Measurements from ENCODE around the gene HMGN2.
A peak's percentile ranks its signal among the peaks of the same experiment; 100 is the strongest.
"Not testable (repeated sequence)": the region's sequence is repeated elsewhere in the genome, so short reads cannot be mapped to it uniquely, and the experiment has no call there.

HMGN2 gene

GRCh38 chr1:26477446-26478152 lies 5.4 kb downstream of the HMGN2 start:
- DNase-seq = peak; percentile 45

GRCh38 chr1:26478159-26478558 lies 5.9 kb downstream of the HMGN2 start:
- DNase-seq = no peak

- DNase-seq = no peak
Observed at GRCh38 chr1:26478988-26479387, 6.7 kb downstream of the HMGN2 start.

DNA sequence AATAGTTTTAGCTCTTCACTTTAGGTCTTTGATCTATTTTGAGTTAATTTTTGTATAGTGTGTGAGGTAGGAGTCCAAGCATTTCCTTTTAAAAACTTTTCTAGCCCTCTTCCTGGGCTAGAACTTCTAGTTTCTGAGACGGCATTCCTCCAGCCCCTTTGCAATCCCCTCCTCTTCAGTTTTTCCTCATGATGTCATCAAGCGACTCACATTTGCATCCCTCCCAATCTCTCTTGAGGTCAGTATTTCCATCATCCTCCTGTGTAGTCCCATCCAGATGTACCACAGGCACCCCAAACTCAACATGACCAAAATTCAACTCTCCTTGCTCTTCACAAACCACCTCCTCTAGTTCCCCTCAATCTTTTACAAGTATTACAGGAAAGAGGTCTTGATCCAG lies 10.7 kb downstream of the HMGN2 start:
- DNase-seq = no peak

DNA sequence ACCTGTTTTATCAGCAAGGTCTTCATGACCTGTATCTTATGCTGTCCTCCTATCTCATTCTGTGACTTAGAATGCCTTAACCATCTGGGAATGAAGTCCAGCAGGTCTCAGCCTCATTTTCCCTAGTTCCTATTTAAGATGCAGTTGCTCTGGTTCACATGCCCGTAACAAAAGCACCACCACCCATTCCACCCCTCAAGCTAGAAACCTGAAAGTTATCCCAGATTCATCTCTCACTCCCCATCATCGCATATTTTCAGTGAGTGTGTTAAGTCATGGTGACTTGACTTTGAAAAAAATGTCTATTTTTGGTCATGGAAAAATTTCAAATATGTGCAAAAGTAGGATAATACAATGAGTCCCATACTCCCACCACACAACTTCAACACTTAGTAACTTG lies 11.7 kb downstream of the HMGN2 start:
- DNase-seq = no peak

DNA sequence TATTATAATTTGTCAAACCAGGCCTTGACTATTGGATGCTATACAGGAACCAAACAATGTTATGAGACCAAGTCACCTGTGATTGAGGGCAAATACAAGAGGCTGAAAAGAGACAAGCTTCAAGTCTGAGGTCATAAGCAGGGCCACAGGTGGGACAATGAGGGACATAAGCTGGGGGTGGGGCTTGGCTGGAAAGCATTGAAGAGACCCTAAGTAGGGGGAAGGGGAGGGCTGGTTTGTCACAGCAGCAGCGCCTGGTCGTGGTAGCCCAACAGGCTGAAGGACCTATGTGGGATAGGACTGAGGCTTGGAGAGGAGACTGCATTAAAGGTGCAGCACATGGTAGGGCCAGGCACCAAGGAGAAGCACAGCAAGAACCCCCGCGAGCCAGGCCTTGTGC lies 17.9 kb downstream of the HMGN2 start:
- DNase-seq = no peak

- no peak for DNase-seq
Observed at GRCh38 chr1:26493267-26493666, 21.0 kb downstream of the HMGN2 start.

GRCh38 chr1:26493938-26494337 lies 21.7 kb downstream of the HMGN2 start:
- DNase-seq = no peak

GRCh38 chr1:26496861-26497260 lies 24.6 kb downstream of the HMGN2 start:
- DNase-seq = no peak

GRCh38 chr1:26498894-26499293 lies 26.7 kb downstream of the HMGN2 start:
- no peak for DNase-seq

GRCh38 chr1:26500488-26501175 lies 28.4 kb downstream of the HMGN2 start:
- peak; percentile 95 for DNase-seq

- not testable (repeated sequence) for DNase-seq
Observed at GRCh38 chr1:26510711-26511110, 38.5 kb downstream of the HMGN2 start.

DNA sequence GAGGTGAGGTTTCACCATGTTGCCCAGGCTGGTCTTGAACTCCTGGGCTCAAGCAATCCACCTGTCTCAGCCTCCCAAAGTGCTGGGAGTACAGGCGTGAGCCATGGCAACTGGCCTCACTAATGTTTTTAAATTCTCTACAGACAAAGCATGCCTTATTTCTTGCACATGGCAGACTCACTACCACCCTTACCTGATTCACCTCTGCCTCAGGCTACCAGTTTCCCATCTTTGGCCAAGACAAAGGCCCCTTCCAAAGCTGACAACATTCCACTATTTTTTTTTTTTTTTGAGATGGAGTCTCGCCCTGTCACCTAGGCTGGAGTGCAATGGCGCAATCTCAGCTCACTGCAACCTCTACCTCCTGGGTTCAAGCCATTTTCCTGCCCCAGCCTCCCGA lies 43.6 kb downstream of the HMGN2 start:
- DNase-seq = not testable (repeated sequence)

DNA sequence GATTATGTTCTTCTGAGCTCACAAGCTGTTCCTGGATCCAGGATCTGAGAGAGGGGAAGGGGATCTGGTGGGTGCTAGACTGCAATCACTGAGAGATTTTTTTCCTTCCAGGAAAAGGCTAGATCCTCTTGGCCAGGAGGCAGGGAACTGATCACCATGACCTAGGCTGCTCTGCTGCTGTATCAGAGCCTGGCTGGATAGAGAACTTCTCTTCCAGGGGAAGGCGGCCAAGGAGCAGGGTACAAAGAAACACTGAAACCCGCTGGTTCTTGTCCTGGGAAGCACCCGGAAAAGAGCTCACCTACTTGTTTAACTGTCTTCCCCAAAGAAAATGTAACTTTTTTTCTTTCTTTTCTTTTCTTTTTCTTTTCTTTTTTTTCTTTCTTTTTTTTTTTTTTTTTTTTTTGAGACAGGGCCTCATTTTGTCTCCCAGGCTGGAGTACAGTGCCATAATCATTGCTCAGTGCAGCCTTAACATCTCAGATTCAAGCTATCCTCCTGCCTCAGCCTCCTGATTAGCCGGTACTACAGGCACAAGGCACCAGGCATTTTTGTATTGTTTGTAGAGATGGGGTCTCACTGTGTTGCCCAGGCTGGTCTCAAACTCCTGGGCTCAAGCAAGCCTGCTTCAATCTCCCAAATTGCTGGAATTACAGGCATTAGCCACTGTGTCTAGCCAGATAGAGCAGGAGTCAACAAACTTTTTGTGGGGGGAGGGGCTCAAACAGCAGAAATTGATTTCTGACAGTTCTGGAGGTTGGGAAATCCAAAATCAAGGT lies 44.9 kb downstream of the HMGN2 start:
- DNase-seq = no peak

- no peak for DNase-seq
Observed at GRCh38 chr1:26517766-26518049, 45.5 kb downstream of the HMGN2 start.

DNA sequence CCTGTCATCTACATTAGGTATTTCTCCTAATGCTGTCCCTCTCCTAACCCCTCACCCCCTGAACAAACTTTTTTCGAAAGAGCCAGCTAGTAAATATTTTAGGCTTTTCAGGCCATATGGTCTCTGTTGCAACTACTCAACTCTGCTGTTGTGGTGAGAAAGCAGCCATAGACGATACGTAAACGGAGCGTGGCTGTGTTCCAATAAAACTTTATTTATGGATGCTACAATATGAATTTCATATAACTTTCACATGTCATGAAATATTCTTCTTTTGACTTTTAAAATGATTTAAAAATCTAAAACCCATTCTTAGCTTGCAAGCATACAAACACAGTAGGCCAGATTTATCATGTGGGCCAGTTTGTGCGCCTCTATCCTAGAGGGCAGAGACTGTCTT lies 46.1 kb downstream of the HMGN2 start:
- no peak for DNase-seq

GRCh38 chr1:26520339-26520738 lies 48.1 kb downstream of the HMGN2 start:
- DNase-seq = no peak

DNA sequence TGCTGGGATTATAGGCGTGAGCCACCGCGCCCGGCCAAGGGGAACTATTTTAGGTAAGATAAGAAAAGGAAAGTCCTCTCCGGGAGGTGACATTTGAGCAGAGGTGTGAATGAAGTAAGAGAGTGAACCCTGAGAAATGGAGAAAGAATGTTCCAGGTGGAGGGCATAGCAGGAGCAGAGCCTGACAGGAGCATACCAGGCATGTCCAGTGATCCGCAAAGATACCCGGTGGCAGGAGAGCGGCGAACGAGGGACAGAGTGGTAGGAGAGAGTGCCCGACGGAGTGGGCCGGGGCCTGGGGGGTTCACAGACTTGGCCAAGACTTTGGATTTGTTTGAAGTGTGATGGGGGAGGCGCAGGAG lies 49.4 kb downstream of the HMGN2 start:
- DNase-seq = no peak

DNA sequence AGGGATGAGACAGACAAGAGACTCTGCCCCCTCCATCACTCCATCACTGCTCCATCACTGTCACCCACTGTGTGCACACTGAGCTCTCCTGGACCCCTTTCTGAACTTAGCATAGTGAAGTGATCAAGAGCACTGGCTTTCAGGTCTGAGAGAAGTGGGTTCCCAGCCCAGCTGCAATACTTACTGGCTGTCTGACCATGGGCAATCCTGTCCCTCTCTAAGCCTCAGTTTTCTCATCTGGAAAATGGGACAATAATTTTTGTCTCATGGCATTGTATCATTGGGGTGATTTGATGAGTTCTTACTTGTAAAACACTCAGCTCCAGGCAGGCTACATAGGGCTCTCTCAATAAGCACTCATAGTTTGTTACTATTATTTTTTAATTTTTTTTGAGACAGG lies 49.8 kb downstream of the HMGN2 start:
- DNase-seq = no peak

DNA sequence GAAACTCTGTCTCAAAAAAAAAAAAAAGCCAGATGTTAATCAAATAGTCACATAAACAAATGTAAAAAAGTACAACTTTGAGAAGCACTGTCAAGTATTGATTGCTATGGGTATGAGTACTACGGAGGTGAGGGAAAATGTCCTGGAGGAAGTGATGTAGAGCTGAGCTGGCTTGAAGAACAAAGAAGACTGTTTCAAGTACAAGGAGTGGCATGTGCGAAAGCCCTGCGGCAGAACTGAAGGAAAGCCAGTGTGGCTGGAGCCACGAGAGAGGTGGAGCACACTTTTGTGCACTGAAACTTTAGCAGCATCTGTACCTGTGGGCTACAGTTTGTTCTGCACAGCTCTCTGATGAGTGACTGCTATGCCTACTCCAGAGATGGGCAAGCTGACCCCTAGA lies 51.9 kb downstream of the HMGN2 start:
- no peak for DNase-seq
